ENCODE results near the gene AOC2.

The AOC2 gene

DNA sequence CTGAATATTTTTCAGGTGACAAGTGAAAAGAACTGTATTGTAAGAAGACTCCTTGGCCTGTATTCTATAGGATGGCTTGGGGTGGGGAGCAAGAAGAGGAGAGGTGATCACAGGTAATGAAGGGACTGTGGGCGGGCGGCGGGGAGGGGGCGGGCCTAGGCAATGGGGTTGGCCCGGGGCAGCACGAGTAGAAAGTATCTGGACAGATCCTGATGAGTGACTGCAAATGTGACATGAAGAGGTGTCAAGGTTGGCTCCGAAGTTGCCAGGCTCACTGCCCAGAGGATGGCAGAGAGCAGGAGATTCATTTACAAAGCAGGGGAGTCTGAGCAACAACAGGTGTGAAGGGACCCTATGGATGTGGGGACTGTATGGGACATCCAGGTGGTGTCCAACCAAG lies 45.4 kb downstream of the AOC2 start:
- TF ChIP-seq, protein P1, sequence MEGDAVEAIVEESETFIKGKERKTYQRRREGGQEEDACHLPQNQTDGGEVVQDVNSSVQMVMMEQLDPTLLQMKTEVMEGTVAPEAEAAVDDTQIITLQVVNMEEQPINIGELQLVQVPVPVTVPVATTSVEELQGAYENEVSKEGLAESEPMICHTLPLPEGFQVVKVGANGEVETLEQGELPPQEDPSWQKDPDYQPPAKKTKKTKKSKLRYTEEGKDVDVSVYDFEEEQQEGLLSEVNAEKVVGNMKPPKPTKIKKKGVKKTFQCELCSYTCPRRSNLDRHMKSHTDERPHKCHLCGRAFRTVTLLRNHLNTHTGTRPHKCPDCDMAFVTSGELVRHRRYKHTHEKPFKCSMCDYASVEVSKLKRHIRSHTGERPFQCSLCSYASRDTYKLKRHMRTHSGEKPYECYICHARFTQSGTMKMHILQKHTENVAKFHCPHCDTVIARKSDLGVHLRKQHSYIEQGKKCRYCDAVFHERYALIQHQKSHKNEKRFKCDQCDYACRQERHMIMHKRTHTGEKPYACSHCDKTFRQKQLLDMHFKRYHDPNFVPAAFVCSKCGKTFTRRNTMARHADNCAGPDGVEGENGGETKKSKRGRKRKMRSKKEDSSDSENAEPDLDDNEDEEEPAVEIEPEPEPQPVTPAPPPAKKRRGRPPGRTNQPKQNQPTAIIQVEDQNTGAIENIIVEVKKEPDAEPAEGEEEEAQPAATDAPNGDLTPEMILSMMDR (IDR thresholded peaks at IDR 0.05; ENCODE audit: insufficient read depth, low read length), result no peak
- TF ChIP-seq POLR2AphosphoS5 (IDR thresholded peaks at IDR 0.05; ENCODE audit: low read depth) (no peak), GABPA (IDR thresholded peaks at IDR 0.05; ENCODE audit: low read depth) (no peak), SPI1 (IDR thresholded peaks at IDR 0.05; ENCODE audit: borderline replicate concordance, low read depth) (no peak)
- TF ChIP-seq, protein P2, sequence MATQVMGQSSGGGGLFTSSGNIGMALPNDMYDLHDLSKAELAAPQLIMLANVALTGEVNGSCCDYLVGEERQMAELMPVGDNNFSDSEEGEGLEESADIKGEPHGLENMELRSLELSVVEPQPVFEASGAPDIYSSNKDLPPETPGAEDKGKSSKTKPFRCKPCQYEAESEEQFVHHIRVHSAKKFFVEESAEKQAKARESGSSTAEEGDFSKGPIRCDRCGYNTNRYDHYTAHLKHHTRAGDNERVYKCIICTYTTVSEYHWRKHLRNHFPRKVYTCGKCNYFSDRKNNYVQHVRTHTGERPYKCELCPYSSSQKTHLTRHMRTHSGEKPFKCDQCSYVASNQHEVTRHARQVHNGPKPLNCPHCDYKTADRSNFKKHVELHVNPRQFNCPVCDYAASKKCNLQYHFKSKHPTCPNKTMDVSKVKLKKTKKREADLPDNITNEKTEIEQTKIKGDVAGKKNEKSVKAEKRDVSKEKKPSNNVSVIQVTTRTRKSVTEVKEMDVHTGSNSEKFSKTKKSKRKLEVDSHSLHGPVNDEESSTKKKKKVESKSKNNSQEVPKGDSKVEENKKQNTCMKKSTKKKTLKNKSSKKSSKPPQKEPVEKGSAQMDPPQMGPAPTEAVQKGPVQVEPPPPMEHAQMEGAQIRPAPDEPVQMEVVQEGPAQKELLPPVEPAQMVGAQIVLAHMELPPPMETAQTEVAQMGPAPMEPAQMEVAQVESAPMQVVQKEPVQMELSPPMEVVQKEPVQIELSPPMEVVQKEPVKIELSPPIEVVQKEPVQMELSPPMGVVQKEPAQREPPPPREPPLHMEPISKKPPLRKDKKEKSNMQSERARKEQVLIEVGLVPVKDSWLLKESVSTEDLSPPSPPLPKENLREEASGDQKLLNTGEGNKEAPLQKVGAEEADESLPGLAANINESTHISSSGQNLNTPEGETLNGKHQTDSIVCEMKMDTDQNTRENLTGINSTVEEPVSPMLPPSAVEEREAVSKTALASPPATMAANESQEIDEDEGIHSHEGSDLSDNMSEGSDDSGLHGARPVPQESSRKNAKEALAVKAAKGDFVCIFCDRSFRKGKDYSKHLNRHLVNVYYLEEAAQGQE (IDR thresholded peaks at IDR 0.05; ENCODE audit: insufficient replicate concordance, low read depth), result no peak
- Histone ChIP-seq H3K27ac (replicated peaks) (no peak overlapping the region), H3K27me3 (ENCODE audit: insufficient read depth, poor library complexity, severe bottlenecking) (no peaks in the 10 kb centered on the region), H3K4me3 (replicated peaks; ENCODE audit: insufficient read depth, low read length) (no peak overlapping the region)
- no peak for DNase-seq (ENCODE audit: low read depth in 1 of 2, low spot score in 1 of 2)

DNA sequence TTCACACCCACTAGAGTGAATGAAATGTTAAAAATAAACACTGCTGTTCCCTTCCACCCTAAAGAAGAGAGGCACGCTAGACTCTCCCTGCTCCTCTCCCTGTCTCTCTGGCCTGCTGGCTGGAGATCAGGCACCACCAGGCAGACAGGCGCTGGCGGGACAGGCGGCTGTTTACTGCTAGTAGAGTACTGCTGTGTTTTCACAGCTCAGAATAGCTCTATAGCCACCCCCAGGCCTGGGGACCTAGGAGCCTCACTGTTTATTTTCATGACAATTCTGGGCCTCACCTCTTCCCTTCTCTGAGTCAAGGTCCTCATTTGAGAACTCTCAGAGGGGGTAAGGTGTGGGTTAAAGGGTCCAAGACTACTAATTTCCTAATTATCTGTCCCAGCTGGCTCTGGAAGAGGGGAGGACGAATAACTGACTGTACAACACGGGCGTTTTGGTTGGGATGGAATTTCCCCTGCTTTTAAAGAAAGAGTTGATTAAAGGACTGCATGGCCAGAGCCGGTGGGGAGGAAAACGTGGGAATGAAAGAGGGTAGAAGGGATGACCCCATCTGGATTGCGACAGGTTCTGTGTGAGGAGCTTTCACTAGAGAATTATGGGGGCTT lies 47.3 kb downstream of the AOC2 start:
- Histone ChIP-seq H3K4me3 (replicated peaks; ENCODE audit: insufficient read depth, low read length) (no peak overlapping the region), H3K27ac (replicated peaks) (no peak overlapping the region), H3K27me3 (ENCODE audit: insufficient read depth, poor library complexity, severe bottlenecking) (no peaks in the 10 kb centered on the region)
- TF ChIP-seq, protein P1 (IDR thresholded peaks at IDR 0.05; ENCODE audit: insufficient read depth, low read length), result no peak
- TF ChIP-seq SPI1 (IDR thresholded peaks at IDR 0.05; ENCODE audit: borderline replicate concordance, low read depth), result no peak
- TF ChIP-seq GABPA (IDR thresholded peaks at IDR 0.05; ENCODE audit: low read depth), result no peak
- TF ChIP-seq, protein P2 (IDR thresholded peaks at IDR 0.05; ENCODE audit: insufficient replicate concordance, low read depth), result no peak
- no peak for TF ChIP-seq POLR2AphosphoS5 (IDR thresholded peaks at IDR 0.05; ENCODE audit: low read depth)
- no peak for DNase-seq (ENCODE audit: low read depth in 1 of 2, low spot score in 1 of 2)

DNA sequence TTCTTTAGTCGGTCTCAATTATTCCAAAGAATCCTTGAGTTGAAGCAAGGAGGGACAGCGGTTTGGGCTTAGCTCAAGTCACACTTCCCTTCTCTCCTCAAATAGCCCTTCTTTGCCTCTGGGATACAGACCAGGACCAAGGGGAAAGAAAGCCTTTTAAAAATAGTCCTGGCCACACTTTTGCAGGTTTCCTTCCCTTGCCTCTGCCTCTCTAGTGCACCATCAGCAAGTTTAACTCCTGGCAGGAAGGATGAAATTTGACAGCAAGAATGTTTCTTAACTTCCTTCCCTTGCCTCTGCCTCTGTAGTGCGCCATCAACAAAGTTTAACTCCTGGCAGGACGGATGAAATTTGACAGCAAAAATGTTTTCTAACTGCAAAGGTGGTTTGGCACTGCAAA lies 49.0 kb downstream of the AOC2 start:
- no peak for TF ChIP-seq POLR2AphosphoS5 (IDR thresholded peaks at IDR 0.05; ENCODE audit: low read depth)
- TF ChIP-seq, protein P2 (IDR thresholded peaks at IDR 0.05; ENCODE audit: insufficient replicate concordance, low read depth), result peak; percentile 15

More for the DNA sequence above, 49.0 kb downstream of the AOC2 start:
- Histone ChIP-seq H3K27me3 (ENCODE audit: insufficient read depth, poor library complexity, severe bottlenecking) (no peaks in the 10 kb centered on the region), H3K27ac (replicated peaks) (peak overlapping the region; percentile 56), H3K4me3 (replicated peaks; ENCODE audit: insufficient read depth, low read length) (no peak overlapping the region)
- peak in 1 of 2 experiments; percentile 40 for DNase-seq (ENCODE audit: low read depth in 1 of 2, low spot score in 1 of 2)

Data from HL-60 (cell line).